Islet of Langerhans (tissue), 1 donor: ENCODE data around the gene MALSU1.
"Not testable (repeated sequence)": the region's sequence is repeated elsewhere in the genome, so short reads cannot be mapped to it uniquely, and the experiment has no call there.

Experiments used
- FAIRE-seq: peaks from one replicate; lab custom pipeline; 2011; peaks lifted over from hg19 to GRCh38; lab: Jason Lieb, UNC

Gene MALSU1

GRCh38 chr7:23285657-23286646, 13.2 kb upstream of the MALSU1 start:
- FAIRE-seq, result no peak

DNA sequence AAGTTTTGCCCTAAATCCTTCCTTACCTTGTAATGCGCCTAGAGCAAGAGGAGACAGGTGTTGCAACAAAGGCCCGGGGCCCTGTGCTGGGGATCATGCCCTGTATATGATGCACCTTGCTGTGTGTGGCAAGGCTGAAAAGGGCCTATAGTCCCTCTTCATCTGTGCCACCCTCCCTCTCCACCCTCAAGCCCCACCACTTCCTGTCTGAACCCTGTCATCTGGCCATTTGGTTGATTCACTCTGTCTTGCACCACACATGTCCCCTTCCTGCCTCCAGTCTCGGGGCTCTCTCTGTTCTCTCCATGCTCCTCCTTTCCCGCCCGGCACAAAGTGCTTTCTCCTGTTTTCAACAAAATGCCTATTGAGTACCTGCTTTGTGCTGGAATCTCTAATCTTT, 11.5 kb upstream of the MALSU1 start:
- no peak for FAIRE-seq

DNA sequence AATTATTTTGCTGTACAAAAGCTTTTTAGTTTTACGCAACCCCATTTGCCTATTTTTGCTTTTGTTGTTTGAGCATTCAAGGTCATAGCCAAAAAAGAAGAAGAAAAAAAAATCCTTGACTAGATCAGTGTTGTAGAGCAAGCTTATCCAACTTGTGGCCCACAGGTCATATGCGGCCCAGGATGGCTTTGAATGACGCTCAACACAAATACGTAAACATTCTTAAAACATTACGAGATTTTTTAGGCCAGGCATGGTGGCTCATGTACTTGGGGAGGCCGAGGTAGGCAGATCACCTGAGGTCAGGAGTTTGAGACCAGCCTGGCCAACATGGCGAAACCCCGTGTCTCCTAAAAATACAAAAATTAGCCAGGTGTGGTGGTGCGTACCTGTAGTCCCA, 8.1 kb upstream of the MALSU1 start:
- no peak for FAIRE-seq

DNA sequence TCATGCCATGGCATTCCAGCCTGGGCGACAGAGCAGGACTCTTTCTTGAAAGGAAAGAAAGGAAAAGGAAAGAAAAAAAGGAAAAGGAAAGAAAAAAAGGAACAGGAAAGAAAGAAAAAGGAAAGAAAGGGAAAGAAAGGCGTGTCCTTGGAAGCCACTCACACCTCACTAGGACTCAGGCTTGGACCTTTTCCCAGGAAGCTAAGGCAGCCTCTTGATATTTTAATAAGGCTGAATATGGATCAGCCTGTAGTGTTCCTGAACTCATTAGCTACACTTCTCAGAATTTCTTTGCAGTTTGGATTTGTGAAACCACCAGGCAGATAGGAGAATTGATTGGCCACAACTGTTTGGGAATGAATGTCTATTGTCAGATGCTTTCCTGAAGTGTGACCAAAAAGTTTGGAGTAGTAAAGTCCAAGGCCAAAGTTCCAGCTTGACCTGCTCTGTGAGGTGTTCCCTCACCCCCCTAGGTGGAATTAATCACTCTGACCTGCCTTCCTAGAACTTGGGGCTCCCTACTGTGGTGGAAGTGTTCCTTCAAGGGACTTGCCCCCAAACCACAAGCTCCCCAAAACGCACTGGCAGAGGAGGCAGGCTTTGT, 7.1 kb upstream of the MALSU1 start:
- no peak for FAIRE-seq

DNA sequence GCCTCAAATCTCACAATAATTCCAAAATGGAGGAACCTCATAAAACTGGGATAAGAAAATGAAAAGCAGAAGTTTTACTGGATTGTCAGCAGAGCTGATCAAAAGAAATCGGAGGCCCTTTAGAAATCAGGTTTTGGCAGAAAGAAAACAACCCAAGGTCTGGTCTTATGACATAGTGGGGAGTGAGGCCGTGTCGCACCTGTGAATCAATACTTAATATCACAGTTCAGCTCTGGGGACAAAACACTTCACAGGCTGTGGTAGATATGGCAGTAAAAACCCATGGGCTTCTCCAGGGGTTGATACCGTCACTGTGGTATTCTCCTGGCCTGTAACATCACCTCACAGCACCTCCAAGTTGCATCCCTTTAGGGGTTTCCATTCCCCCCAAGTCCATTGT, 6.5 kb upstream of the MALSU1 start:
- FAIRE-seq, result no peak

GRCh38 chr7:23293500-23294073, 5.6 kb upstream of the MALSU1 start:
- no peak for FAIRE-seq

DNA sequence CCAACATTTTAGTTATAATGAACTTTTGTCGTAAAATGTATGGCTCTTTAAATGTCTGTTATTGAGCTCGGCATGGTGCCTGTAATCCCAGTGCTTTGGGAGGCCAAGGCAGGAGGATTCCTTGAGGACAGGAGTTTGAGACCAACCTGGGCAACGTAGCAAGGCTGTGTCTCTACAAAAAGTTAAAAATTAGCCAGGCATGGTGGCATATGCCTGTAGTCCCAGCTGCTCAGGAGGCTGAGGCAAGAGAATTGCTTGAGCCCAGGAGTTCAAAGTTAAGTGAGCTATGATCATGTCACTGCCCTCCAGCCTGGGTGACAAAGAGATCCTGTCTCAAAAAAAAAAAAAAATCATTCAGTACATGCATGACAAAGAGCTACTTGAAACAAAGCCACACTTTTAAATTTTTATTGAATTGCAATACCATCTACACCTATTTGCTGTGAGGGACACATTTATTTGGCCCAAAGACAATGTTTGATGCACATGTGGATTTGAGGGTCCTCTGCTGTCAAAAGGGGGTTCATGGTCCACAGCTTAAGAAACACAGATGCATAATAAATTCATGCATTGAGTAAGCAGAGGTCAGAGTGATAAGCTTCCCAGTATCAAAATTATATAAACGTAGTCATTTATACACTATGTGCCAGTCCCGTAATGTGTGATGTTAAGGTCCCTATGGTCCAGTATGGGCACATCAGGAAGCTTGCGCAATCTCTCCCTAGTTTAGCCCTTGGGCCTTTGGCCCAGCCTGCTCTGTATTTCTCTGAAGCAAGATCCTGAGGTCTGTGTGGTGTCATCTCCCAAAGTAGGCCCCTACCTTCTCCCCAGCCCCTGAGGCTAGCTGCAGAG, 4.4 kb upstream of the MALSU1 start:
- no peak for FAIRE-seq

DNA sequence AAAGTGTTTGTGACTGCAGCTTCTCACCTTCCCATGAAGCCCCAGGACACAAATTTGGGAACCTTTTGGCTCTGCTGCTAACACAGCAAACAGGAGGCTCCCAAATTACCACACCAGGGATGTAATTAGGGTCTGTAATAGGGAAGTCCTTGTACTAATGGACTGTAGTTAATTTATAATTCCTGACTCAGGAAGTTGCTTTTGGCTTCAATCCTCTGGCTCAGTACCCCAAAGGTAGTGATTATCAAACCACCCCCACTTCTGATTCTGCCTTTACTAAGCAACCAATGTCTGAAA, 3.8 kb upstream of the MALSU1 start:
- FAIRE-seq, result no peak

DNA sequence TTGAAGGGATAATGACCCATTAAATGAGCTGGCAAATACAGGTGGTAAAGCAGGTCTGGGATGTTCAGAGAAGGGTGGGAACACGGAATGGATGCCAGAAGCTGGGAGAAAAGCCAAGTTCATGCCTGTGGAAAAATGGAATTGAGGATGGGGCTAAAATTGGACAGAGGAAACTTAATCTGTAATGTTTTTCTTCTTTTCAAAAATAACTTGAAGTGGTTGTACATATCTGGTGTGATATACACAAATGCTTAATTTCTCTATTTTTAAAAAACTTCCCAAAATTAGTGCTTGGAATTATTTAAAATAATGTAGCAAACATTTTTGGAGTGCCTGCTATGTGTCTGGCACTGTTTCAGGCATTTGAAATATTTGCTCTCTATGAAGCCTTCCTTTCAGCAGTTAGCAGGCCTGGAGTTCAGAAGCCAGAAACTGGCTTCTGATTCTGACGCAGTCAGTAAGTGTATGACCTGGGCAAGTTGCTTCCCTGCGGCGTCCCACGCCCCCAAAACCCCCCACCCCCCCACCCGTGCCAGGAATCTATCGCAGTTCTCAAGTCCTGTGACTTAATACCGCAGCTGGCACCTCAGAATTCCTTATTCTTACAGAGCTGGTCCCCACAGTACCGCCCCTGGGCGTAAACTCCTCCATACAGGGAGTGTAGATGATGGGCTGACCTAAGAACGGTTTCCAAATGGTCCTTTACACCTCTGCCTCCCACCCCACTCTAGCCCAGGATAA, 828 bp upstream of the MALSU1 start:
- FAIRE-seq, result no peak

- no peak for FAIRE-seq
Observed at GRCh38 chr7:23299770-23300300, 696 bp downstream of the MALSU1 start.

- no peak for FAIRE-seq
Observed at GRCh38 chr7:23306936-23307521, 7.9 kb downstream of the MALSU1 start.

DNA sequence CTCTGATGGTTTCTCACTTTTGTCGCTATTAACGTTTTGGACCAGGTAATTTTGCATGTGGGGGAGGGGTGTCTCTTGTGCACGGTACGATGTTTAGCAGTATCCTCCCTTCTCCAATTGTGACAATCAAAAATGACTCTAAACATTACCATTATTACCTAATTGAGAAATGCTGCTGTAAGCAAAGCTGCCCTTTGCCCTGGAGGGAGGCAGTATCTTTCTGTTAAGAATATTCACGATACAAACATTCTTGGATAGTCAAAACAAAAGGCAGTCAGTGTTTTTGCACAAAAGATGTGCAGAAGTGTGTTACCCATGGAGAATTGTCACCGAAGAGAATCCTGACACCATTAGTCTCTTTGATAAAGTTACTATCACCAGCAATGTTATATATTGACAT, 9.6 kb downstream of the MALSU1 start:
- FAIRE-seq, result no peak

GRCh38 chr7:23312141-23312540, 13.0 kb downstream of the MALSU1 start:
- FAIRE-seq, result not testable (repeated sequence)

GRCh38 chr7:23315366-23315765, 16.2 kb downstream of the MALSU1 start:
- no peak for FAIRE-seq

- no peak for FAIRE-seq
Observed at GRCh38 chr7:23331132-23331531, 32.0 kb downstream of the MALSU1 start.

DNA sequence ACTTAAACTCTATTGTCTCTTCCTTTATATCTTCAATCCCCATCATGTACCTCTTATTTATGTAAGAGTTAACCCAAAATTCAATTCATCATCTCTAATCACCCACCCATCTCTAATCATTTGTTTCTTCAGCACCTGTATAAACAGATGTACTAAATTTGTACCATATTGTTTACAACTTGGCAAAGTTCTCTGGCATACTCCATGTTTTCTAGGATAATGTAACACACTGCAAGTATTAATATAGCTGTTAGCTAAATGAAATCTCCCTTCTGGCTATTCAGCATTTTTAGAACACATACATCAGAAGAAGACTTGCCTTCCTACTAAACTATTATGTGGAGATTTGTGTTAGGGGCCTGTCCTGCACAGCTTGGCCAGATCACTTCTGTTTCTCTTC, 33.1 kb downstream of the MALSU1 start:
- FAIRE-seq, result no peak

GRCh38 chr7:23332910-23333612, 33.9 kb downstream of the MALSU1 start:
- FAIRE-seq, result no peak

DNA sequence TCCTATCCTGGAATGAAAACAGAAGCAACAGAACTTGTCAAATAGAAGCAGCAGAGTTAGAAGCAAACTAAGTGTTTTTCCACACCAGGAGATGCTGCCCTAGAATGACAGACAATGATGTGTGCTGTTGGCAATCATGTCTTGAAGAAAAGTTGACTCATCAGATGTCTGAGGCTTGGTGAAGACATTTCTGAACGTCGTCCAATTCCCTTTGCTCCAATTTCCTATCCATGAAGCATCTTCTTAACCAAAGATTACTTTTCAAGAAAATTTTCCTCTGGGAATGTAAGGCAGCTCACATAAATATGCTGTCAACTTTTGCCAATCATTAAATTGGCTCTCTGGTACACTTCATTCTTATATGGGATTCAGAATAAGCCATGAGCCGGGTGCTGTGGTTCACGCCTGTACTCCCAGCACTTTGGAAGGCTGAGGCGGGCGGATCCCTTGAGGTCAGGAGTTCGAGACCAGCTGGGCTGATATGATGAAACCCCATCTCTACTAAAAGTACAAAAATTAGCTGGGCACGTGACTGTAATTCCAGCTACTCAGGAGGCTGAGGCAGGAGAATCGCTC, 34.6 kb downstream of the MALSU1 start:
- FAIRE-seq, result no peak

- no peak for FAIRE-seq
Observed at GRCh38 chr7:23334482-23335056, 35.4 kb downstream of the MALSU1 start.

- FAIRE-seq, result no peak
Observed at GRCh38 chr7:23335136-23335535, 36.0 kb downstream of the MALSU1 start.
